ENCODE data around the gene SOAT2. TPM values are rescaled to one million over a fixed set of nuclear protein-coding genes. Genes with fewer than 3 reads are reported as not detected.

The SOAT2 gene
- total RNA-seq, 1 experiment from 2014 or later: not detected

GRCh38 chr12:53060721-53061276 is 42.5 kb upstream of the SOAT2 start:
- no peaks in the 10 kb centered on the region for H4K20me1 ChIP-seq (ENCODE audit: control insufficient read depth, insufficient read depth, insufficient read length)
- H3K27me3 ChIP-seq (ENCODE audit: insufficient read depth, low read length): peaks cover 2% of the 10 kb centered on the region; the same call in 1 of the 2 replicates
- peaks cover 6 to 8% of the 10 kb centered on the region in 2 experiments for H3K4me1 Mint-ChIP-seq
- DNase-seq: no peak
- no peaks in the 10 kb centered on the region for H3K79me2 ChIP-seq (ENCODE audit: insufficient read depth, low read length)
- no peak overlapping the region; the same call in 1 of the 2 replicates for H3K14ac ChIP-seq (ENCODE audit: insufficient read depth, low read length)
- no peak overlapping the region for H3K4ac ChIP-seq (ENCODE audit: low read depth, low read length)
- no peak overlapping the region for H3K27ac ChIP-seq (ENCODE audit: insufficient read length, low read depth, low read length)
- no peaks in the 10 kb centered on the region for H3K9me3 Mint-ChIP-seq
- no peak overlapping the region for H2BK12ac ChIP-seq (ENCODE audit: insufficient read length, low read depth, low read length)
- no peak overlapping the region for H4K5ac ChIP-seq (ENCODE audit: insufficient read length, low read depth, low read length)
- H3K9me3 ChIP-seq (ENCODE audit: control insufficient read depth, low read depth, low read length): no peaks in the 10 kb centered on the region
- H3T11ph ChIP-seq (ENCODE audit: low read length): no peak overlapping the region
- no peak overlapping the region for H2BK120ac ChIP-seq (ENCODE audit: low read depth, low read length, poor library complexity, severe bottlenecking)
- no peak overlapping the region for H3K4me2 ChIP-seq (ENCODE audit: insufficient read depth, insufficient read length, low read length)
- no peak overlapping the region for H4K8ac ChIP-seq (replicated peaks; ENCODE audit: insufficient read length, low read depth, low read length)
- peaks cover under 1 to 8% (median 2%) of the 10 kb centered on the region in 3 experiments; a peak in 4 of 7 replicates for H3K36me3 Mint-ChIP-seq (ENCODE audit: insufficient read depth in 1 of 3, low read depth in 3 of 3)
- no peak overlapping the region for H3K9ac ChIP-seq (ENCODE audit: extremely low read depth, insufficient read length, low read length)
- H3K56ac ChIP-seq (ENCODE audit: insufficient read length, low read depth, low read length): no peak overlapping the region
- H2BK20ac ChIP-seq (ENCODE audit: low read depth, low read length, poor library complexity, severe bottlenecking): no peak overlapping the region
- no peak for TF ChIP-seq CTCF (conservative IDR thresholded peaks at IDR 0.05)
- H3K23ac ChIP-seq (ENCODE audit: insufficient read length, low read depth, low read length): no peak overlapping the region
- no peaks in the 10 kb centered on the region for H3K79me1 ChIP-seq (ENCODE audit: insufficient read depth, low read depth, low read length, poor library complexity, severe bottlenecking)
- H2AK5ac ChIP-seq (ENCODE audit: insufficient read length, low read length): no peak overlapping the region
- no peaks in the 10 kb centered on the region for H3K4me1 ChIP-seq (ENCODE audit: insufficient read depth, low read length)
- H3K27ac Mint-ChIP-seq: no peak overlapping the region
- no peak overlapping the region for H2BK5ac ChIP-seq (ENCODE audit: insufficient read length, low read length)
- no peaks in the 10 kb centered on the region for H3K23me2 ChIP-seq (ENCODE audit: insufficient read length, low read depth, low read length, poor library complexity, severe bottlenecking)
- peaks cover 47% of the 10 kb centered on the region for H3K27me3 Mint-ChIP-seq (ENCODE audit: low read depth)
- no peak overlapping the region for H2AFZ ChIP-seq (ENCODE audit: low read length)
- no peak overlapping the region for H3K4me3 Mint-ChIP-seq
- no peak overlapping the region for H4K91ac ChIP-seq (ENCODE audit: insufficient read length, low read depth, low read length)
- no peak overlapping the region for H2BK15ac ChIP-seq (ENCODE audit: low read depth, low read length)
- H3K18ac ChIP-seq (ENCODE audit: insufficient read length, low read depth, low read length): no peak overlapping the region
- WGBS (ENCODE audit: extremely low coverage, insufficient read length, low lambda C conversion rate): no CpG with 5 or more reads among the region's 18 CpGs

All from H9 (cell line).